Measurements from ENCODE around the gene A2ML1.
"Not testable (repeated sequence)": the region's sequence is repeated elsewhere in the genome, so short reads cannot be mapped to it uniquely, and the experiment has no call there.

Gene A2ML1

GRCh38 chr12:8911606-8912268 is 89.3 kb downstream of the A2ML1 start:
- no peak for DNase-seq

GRCh38 chr12:8912914-8913313 is 90.5 kb downstream of the A2ML1 start:
- no peak for DNase-seq

- DNase-seq: no peak
Observed at GRCh38 chr12:8913702-8914032, 91.2 kb downstream of the A2ML1 start.

GRCh38 chr12:8914033-8914715 is 91.8 kb downstream of the A2ML1 start, which contains the start of gene PHC1:
Gene PHC1 (plus strand): TSS chr12:8914509. CDS start chr12:8917678, 3,169 bp downstream.
- DNase-seq: not testable (repeated sequence)

- no peak for DNase-seq
Observed at GRCh38 chr12:8914716-8915526, 92.5 kb downstream of the A2ML1 start.

GRCh38 chr12:8916154-8916553 is 93.7 kb downstream of the A2ML1 start:
- no peak for DNase-seq

- no peak for DNase-seq
Observed at GRCh38 chr12:8917031-8917430, 94.6 kb downstream of the A2ML1 start.

GRCh38 chr12:8917751-8918150 is 95.3 kb downstream of the A2ML1 start:
- DNase-seq: no peak

- DNase-seq: not testable (repeated sequence)
Observed at GRCh38 chr12:8919643-8920042, 97.2 kb downstream of the A2ML1 start.

- DNase-seq: no peak
Observed at GRCh38 chr12:8922544-8922943, 100.1 kb downstream of the A2ML1 start.

Data from GF-D8 (cell line).